CD4-positive, CD25-positive, alpha-beta regulatory T cell (primary cell): ENCODE results near the gene P3H3. TPM values are rescaled to one million over a fixed set of nuclear protein-coding genes. Genes with fewer than 3 reads are reported as not detected.

Experiments
- ATAC-seq, 2 donors: fragments of 150-1000 bp; cut with Tn5 transposase; one replicate each; pipeline ENCODE4 v1.10.0; 2021; ENCODE audit warnings: low read depth in 2 of 2, moderate number of reproducible peaks in 2 of 2, moderate library complexity in 1 of 2
- DNase-seq, 3 donors: peaks; one replicate each; pipeline versions ENCODE4 v3.0.0 to v3.0.0-alpha.2; 2012 to 2022; ENCODE audit warnings: mixed read lengths in 1 of 3
- H3K27ac ChIP-seq: one replicate; pipeline ENCODE4 v1.7.0; 2013; ENCODE audit warnings: mild to moderate bottlenecking, low read length; ENCODE audit not compliant: insufficient read depth, poor library complexity, severe bottlenecking
- H3K27me3 ChIP-seq: one replicate; pipeline ENCODE4 v1.7.0; 2013; ENCODE audit warnings: low read length; ENCODE audit not compliant: control insufficient read depth, insufficient read depth
- H3K36me3 ChIP-seq: one replicate; pipeline ENCODE4 v1.7.0; 2013; ENCODE audit warnings: mild to moderate bottlenecking, low read length, moderate library complexity; ENCODE audit not compliant: control insufficient read depth, insufficient read depth
- H3K4me1 ChIP-seq: 2 replicates; pipeline ENCODE4 v1.7.0; 2013; ENCODE audit warnings: mild to moderate bottlenecking, low read length; ENCODE audit not compliant: insufficient read depth, control insufficient read depth, poor library complexity, severe bottlenecking
- H3K4me3 ChIP-seq: one replicate; pipeline ENCODE4 v1.7.0; 2013; ENCODE audit warnings: low read depth, mild to moderate bottlenecking, low read length, moderate library complexity
- H3K9me3 ChIP-seq, 2 experiments: 1 replicate in 1 of 2; 2 replicates in 1 of 2; pipeline ENCODE4 v1.7.0; 2013; ENCODE audit warnings: low read length in 2 of 2, mild to moderate bottlenecking in 1 of 2, moderate library complexity in 1 of 2; ENCODE audit not compliant: control insufficient read depth in 2 of 2
- H3K27ac Mint-ChIP-seq, 3 donors: one replicate each; pipeline ENCODE4 v1.8.0; 2020 to 2022; ENCODE audit warnings: mild to moderate bottlenecking in 3 of 3, mixed read lengths in 3 of 3, moderate library complexity in 2 of 3
- H3K27me3 Mint-ChIP-seq: one replicate; pipeline ENCODE4 v1.8.0; 2022; ENCODE audit warnings: mild to moderate bottlenecking, mixed read lengths
- H3K36me3 Mint-ChIP-seq: one replicate; pipeline ENCODE4 v1.8.0; 2020; ENCODE audit warnings: mixed read lengths
- H3K4me1 Mint-ChIP-seq, 4 donors: one replicate each; pipeline ENCODE4 v1.8.0; 2020 to 2022; ENCODE audit warnings: mixed read lengths in 4 of 4, mild to moderate bottlenecking in 1 of 4
- H3K4me3 Mint-ChIP-seq, 4 donors: one replicate each; pipeline ENCODE4 v1.8.0; 2020 to 2022; ENCODE audit warnings: mild to moderate bottlenecking in 4 of 4, mixed read lengths in 4 of 4, moderate library complexity in 3 of 4
- H3K9me3 Mint-ChIP-seq, 7 donors: one replicate each; pipeline ENCODE4 v1.8.0; 2020 to 2022; ENCODE audit warnings: mixed read lengths in 7 of 7, mild to moderate bottlenecking in 3 of 7, moderate library complexity in 2 of 7
- polyA plus RNA-seq, 4 donors: library from polyadenylated mRNA; unstranded; fragments of 300-500 nt; fragmentation: Illumina TruSeq; gene quantifications; one replicate each; pipeline ENCODE4 v1.2.3, GENCODE V29; 2021
- total RNA-seq: library from RNA; stranded (reverse); gene quantifications from one replicate; pipeline ENCODE4 v1.2.3, GENCODE V29; 2022

Gene P3H3
- total and polyA plus RNA-seq, 5 donors from 2014 or later: 0.64 to 1.4 (median 1.1) TPM; not detected in 1

DNA sequence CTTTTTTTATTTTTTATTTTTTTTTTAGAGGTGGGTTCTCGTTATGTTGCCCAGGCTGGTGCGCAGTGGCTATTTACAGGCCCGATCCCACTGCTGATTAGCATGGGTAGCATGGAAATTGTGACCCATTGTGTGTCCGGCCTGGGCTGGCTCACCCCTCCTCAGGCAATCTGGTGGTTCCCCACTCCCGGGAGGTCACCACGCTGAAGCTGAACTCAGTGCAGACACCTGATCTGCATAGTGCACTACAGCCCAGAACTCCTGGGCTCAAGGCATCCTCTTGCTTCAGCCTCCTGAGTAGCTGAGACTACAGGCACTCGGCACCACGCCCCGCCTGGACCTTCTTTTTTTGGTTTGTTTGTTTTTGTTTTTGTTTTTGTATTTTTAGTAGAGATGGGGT lies 44.4 kb upstream of the P3H3 start:
- Mint-ChIP-seq H3K27ac (peak overlapping the region in 2 of 3 donors; percentile 81 to 96), H3K27me3 (peaks cover under 1% of the 10 kb centered on the region), H3K4me1 (peaks cover 9 to 80% (median 27%) of the 10 kb centered on the region in 4 donors), H3K9me3 (no peaks in the 10 kb centered on the region), H3K36me3 (no peaks in the 10 kb centered on the region), H3K4me3 (peak overlapping the region in 1 of 4 donors; percentile 67)
- Histone ChIP-seq H3K27ac (no peak overlapping the region), H3K4me3 (no peak overlapping the region), H3K9me3 (no peaks in the 10 kb centered on the region), H3K27me3 (no peaks in the 10 kb centered on the region), H3K4me1 (peaks cover 43% of the 10 kb centered on the region), H3K36me3 (no peaks in the 10 kb centered on the region)
- DNase-seq: no peak
- no peak for ATAC-seq

DNA sequence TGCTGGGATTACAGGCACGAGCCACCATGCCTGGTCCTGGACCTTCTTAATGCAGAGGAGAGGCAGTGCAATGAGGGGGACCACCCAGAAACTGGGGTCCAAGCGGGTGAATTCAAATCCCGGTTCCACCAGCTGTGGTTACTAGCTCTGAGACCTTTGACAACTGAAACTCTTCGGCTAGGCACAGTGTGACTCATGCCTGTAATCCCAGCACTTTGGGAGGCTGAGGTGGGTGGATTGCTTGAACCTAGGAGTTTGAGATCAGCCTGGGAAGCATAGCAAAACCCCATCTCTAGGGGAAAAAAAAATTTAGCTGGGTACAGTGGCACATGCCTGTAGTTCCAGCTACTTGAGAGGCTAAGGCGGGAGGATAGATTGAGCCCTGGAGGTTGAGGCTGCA lies 43.9 kb upstream of the P3H3 start:
- Mint-ChIP-seq H3K27ac (peak overlapping the region; percentile 71 to 96 (median 81)), H3K9me3 (no peaks in the 10 kb centered on the region), H3K4me3 (peak overlapping the region in 1 of 4 donors; percentile 42), H3K4me1 (peaks cover 12 to 80% (median 28%) of the 10 kb centered on the region in 4 donors), H3K36me3 (no peaks in the 10 kb centered on the region), H3K27me3 (no peaks in the 10 kb centered on the region)
- ATAC-seq (no peak), DNase-seq (no peak)
- no peak overlapping the region for H3K4me3 ChIP-seq
- no peaks in the 10 kb centered on the region for H3K9me3 ChIP-seq
- no peaks in the 10 kb centered on the region for H3K27me3 ChIP-seq
- H3K36me3 ChIP-seq: no peaks in the 10 kb centered on the region
- no peak overlapping the region for H3K27ac ChIP-seq
- peaks cover 43% of the 10 kb centered on the region for H3K4me1 ChIP-seq

DNA sequence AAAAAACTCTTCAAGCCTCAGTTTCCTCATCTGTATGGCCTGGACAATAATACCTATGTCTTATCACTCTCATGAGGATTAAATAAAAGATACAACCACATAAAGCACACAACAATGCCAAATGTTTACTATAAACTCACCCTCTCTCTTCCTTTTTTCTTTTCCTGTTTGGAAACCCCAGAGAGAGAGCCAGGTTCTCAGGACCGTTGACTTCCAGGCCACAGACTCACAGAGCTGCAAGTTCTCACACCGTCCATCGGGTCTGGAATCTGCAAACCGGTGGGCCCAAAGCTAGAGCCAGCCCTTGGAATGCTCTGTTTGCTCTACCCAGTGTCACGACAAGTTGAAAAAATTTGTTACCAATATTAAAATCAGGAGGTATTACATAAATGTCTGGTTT lies 43.4 kb upstream of the P3H3 start:
- H3K4me1 Mint-ChIP-seq: peaks cover 14 to 77% (median 31%) of the 10 kb centered on the region in 4 donors
- peaks cover 43% of the 10 kb centered on the region for H3K4me1 ChIP-seq
- no peaks in the 10 kb centered on the region for H3K9me3 Mint-ChIP-seq

DNA sequence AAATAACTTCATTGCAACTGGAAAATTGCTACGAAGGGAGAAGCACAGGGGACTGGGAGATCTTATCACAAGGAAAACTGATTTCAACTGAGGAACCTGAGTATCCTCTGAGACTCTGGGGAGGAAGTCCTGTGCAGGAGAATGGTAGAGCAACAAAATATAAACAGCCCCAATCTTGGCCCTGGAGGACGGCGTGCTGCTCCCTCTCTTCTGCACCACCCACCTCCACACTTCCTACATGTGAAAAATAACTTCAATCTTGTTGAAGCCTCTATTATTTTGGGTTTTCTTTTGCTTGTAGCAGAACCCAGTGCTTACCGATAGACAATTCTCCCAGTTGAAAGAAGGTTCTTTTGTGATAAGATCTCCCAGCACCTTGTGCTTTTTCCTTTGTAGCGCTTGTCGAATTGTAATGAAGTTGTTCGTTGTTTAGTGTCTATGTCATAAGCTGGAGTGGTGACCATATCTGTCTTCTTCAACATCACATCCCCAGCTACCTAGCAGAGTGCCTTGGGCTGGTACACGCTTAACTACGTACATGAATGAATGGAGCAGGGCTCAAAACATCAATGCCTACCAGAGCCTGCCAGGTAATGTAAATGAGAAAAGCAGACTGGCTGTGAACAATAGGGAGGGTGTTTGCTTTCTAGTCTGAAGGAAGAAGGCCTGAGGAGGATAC lies 41.7 kb upstream of the P3H3 start:
- H3K4me3 ChIP-seq: peak overlapping the region; percentile 71
- H3K27ac ChIP-seq: peak overlapping the region; percentile 77
- H3K4me3 Mint-ChIP-seq: peak overlapping the region; percentile 62 to 83 (median 80)
- H3K27ac Mint-ChIP-seq: peak overlapping the region; percentile 92 to 99 (median 96)
- H3K9me3 Mint-ChIP-seq: no peaks in the 10 kb centered on the region
- no peaks in the 10 kb centered on the region for H3K27me3 ChIP-seq
- peaks cover 3% of the 10 kb centered on the region for H3K36me3 Mint-ChIP-seq
- peaks cover 49% of the 10 kb centered on the region for H3K4me1 ChIP-seq
- H3K27me3 Mint-ChIP-seq: no peaks in the 10 kb centered on the region
- ATAC-seq (peak; percentile 19 to 26), DNase-seq (peak; percentile 22 to 68 (median 58))
- H3K4me1 Mint-ChIP-seq: peaks cover 14 to 70% (median 32%) of the 10 kb centered on the region in 4 donors
- H3K9me3 ChIP-seq: no peaks in the 10 kb centered on the region
- no peaks in the 10 kb centered on the region for H3K36me3 ChIP-seq

More for the DNA sequence above, 43.4 kb upstream of the P3H3 start:
- Mint-ChIP-seq H3K4me3 (peak overlapping the region in 2 of 4 donors; percentile 42 to 68), H3K27me3 (no peaks in the 10 kb centered on the region), H3K27ac (peak overlapping the region; percentile 71 to 96 (median 81)), H3K36me3 (no peaks in the 10 kb centered on the region)
- DNase-seq: no peak
- Histone ChIP-seq H3K9me3 (no peaks in the 10 kb centered on the region), H3K4me3 (no peak overlapping the region), H3K27ac (peak overlapping the region; percentile 1), H3K36me3 (no peaks in the 10 kb centered on the region), H3K27me3 (no peaks in the 10 kb centered on the region)
- no peak for ATAC-seq

DNA sequence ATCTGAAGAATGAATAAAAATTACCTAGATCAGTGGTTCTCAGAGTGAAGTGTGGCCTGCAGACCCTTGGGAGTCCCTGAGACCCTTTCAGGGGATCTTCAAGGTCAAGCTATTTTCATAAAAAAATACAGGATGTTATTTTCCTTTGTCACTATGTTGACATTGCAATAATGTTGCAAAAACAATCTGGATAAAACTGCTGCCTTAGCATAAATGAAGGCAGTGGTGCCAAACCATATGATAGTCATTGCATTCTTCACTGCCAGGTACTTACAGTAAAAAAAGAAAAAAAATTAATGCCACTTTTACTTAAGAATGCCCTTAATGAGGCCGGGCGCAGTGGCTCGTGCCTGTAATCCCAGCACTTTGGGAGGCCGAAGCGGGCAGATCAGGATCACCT lies 40.9 kb upstream of the P3H3 start:
- DNase-seq (no peak), ATAC-seq (no peak)
- no peaks in the 10 kb centered on the region for H3K9me3 Mint-ChIP-seq
- H3K4me1 Mint-ChIP-seq: peaks cover 14 to 73% (median 35%) of the 10 kb centered on the region in 4 donors
- Histone ChIP-seq H3K9me3 (no peaks in the 10 kb centered on the region), H3K4me3 (peak overlapping the region; percentile 71), H3K36me3 (no peaks in the 10 kb centered on the region), H3K27me3 (no peaks in the 10 kb centered on the region), H3K4me1 (peaks cover 53% of the 10 kb centered on the region), H3K27ac (peak overlapping the region; percentile 77)
- peaks cover 3% of the 10 kb centered on the region for H3K36me3 Mint-ChIP-seq
- H3K27ac Mint-ChIP-seq: peak overlapping the region; percentile 92 to 99 (median 96)
- H3K4me3 Mint-ChIP-seq: peak overlapping the region in 3 of 4 donors; percentile 79 to 83 (median 80)
- H3K27me3 Mint-ChIP-seq: no peaks in the 10 kb centered on the region

DNA sequence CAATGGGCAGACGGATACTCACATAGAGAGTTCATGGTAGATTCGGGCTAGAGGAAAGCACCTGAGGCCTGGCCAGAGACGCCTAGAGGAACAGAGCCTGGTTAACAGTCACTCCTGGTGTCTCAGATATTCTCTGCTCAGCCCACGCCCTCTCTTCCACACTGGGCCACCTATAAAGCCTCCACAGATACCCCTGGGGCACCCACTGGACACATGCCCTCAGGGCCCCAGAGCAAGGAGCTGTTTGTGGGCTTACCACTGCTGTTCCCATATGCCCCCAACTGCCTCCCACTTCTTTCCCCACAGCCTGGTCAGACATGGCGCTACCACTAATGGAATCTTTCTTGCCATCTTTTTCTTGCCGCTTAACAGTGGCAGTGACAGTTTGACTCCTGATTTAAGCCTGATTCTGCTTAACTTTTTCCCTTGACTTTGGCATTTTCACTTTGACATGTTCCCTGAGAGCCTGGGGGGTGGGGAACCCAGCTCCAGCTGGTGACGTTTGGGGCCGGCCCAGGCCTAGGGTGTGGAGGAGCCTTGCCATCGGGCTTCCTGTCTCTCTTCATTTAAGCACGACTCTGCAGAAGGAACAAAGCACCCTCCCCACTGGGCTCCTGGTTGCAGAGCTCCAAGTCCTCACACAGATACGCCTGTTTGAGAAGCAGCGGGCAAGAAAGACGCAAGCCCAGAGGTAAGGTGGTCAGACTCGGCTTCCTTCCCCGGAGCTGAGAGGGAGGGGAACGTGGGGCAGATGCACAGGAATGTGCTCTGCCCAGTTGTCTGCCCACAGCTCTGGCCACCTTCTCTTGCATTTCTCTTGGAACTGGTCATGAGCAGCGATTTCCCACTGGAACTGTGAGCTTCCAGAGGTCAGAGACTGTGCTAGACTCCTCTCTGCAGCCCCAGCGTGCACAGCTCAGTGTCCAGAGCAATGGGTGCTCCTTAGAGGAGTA lies 39.0 kb upstream of the P3H3 start, which contains the start of gene CD4:
CD4 (plus strand) TSS at position 557 of the 953 bp plus-strand sequence. CDS start 10,611 bp downstream, outside the sequence.
- Mint-ChIP-seq H3K27ac (peak within 1 kb of the TSS; percentile 96 to 100 (median 99)), H3K4me3 (peak within 1 kb of the TSS; percentile 97 to 99 (median 98)), H3K27me3 (no peaks in the 10 kb centered on the region), H3K9me3 (no peaks in the 10 kb centered on the region), H3K36me3 (peaks cover 3% of the 10 kb centered on the region), H3K4me1 (peaks cover 20 to 79% (median 45%) of the 10 kb centered on the region in 4 donors)
- DNase-seq (peak; percentile 41 to 91 (median 68)), ATAC-seq (peak; percentile 63 to 67)
- Histone ChIP-seq H3K4me1 (peaks cover 66% of the 10 kb centered on the region), H3K27ac (peak within 1 kb of the TSS; percentile 84), H3K27me3 (no peaks in the 10 kb centered on the region), H3K9me3 (no peaks in the 10 kb centered on the region), H3K36me3 (no peaks in the 10 kb centered on the region), H3K4me3 (peak within 1 kb of the TSS; percentile 96)

DNA sequence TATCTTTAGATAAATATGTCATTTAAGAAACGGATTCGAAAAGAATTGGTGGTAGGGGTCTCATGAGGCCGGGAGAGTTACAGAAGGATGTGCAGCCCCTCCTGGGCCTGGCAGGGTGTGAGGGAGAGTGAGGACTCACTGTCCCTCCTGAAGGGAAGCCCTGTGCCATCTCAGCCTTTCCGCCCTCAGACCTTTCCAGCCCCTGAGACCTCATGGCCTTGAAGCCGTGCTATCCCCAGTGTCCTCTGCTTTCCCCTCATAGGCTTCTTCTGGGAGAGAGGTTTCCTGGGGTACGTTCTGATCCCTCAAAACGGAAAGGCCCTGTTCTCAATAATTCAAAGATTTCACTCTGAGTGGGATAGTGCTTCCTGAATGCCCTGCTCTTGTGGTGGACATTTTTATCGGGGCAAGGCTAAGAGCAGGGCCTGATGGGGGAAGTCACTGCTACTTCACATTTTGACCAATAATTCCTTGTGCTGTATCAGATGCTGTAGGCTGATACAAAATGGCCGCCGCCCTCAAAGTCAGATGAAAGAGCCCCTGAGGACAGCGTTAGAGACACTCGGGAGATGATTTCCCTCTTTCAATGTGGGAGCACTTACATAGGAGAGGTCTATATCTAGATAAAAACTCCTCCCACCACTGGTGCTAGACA lies 37.6 kb upstream of the P3H3 start:
- peaks cover 71% of the 10 kb centered on the region for H3K4me1 ChIP-seq
- DNase-seq: peak; percentile 45 to 65 (median 57)
- peak overlapping the region; percentile 84 for H3K27ac ChIP-seq
- Mint-ChIP-seq H3K9me3 (no peaks in the 10 kb centered on the region), H3K27ac (peak overlapping the region; percentile 96 to 100 (median 99)), H3K36me3 (peaks cover 11% of the 10 kb centered on the region), H3K4me3 (peak overlapping the region; percentile 97 to 99 (median 98)), H3K27me3 (no peaks in the 10 kb centered on the region), H3K4me1 (peaks cover 27 to 77% (median 54%) of the 10 kb centered on the region in 4 donors)
- peaks cover 13% of the 10 kb centered on the region for H3K36me3 ChIP-seq
- H3K9me3 ChIP-seq: no peaks in the 10 kb centered on the region
- no peaks in the 10 kb centered on the region for H3K27me3 ChIP-seq
- ATAC-seq: peak; percentile 45 to 46
- H3K4me3 ChIP-seq: peak overlapping the region; percentile 96
